SK-N-SH treated with all-trans-retinoic acid at 6 μM for 48 hours (cell line): ENCODE results near the gene AQP4.

Experiments used
- ATAC-seq: fragments of 200-7000 bp; cut with Tn5 transposase; 3 replicates; pipeline ENCODE4 v1.9.1; 2020; ENCODE audit warnings: mild to moderate bottlenecking, moderate library complexity
- ARNTL ChIP-seq: fragments of 450-650 bp; formaldehyde crosslinking; IDR thresholded peaks from 2 replicates; pipeline ENCODE4 v1.5.0; 2020; ENCODE audit warnings: low read depth, mild to moderate bottlenecking, moderate library complexity, borderline replicate concordance
- BACH2 ChIP-seq: fragments of 250-450 bp; sonication (Bioruptor Pico); IDR thresholded peaks from 2 replicates; pipeline ENCODE4 v1.9.0; 2021; ENCODE audit warnings: mild to moderate bottlenecking, borderline replicate concordance
- CREB5 ChIP-seq: fragments of 250-450 bp; sonication (Bioruptor Pico); IDR thresholded peaks from 2 replicates; pipeline ENCODE4 v1.5.1; 2020; ENCODE audit warnings: low read depth, mild to moderate bottlenecking, moderate library complexity
- CSDC2 ChIP-seq: fragments of 250-450 bp; sonication (Bioruptor Pico); IDR thresholded peaks from 2 replicates; pipeline ENCODE4 v1.5.0; 2020; ENCODE audit warnings: mild to moderate bottlenecking, moderate library complexity
- CSRNP3 ChIP-seq: fragments of 250-450 bp; sonication (Bioruptor Pico); IDR thresholded peaks from 2 replicates; pipeline ENCODE4 v1.5.1; 2021; ENCODE audit warnings: mild to moderate bottlenecking, moderate library complexity
- ESRRG ChIP-seq: fragments of 250-450 bp; sonication (Bioruptor Pico); IDR thresholded peaks from 2 replicates; pipeline ENCODE4 v1.6.1; 2021; ENCODE audit warnings: mild to moderate bottlenecking
- GLIS3 ChIP-seq: fragments of 250-450 bp; sonication (Bioruptor Pico); IDR thresholded peaks from 2 replicates; pipeline ENCODE4 v1.5.0; 2020; ENCODE audit warnings: mild to moderate bottlenecking, moderate library complexity
- OSR1 ChIP-seq: fragments of 250-450 bp; sonication (Bioruptor Pico); IDR thresholded peaks from 2 replicates; pipeline ENCODE4 v1.8.0; 2022; ENCODE audit warnings: moderate library complexity, mild to moderate bottlenecking, inconsistent platforms
- PATZ1 ChIP-seq: fragments of 250-450 bp; sonication (Bioruptor Pico); IDR thresholded peaks from 2 replicates; pipeline ENCODE4 v1.8.0; 2020; ENCODE audit warnings: mild to moderate bottlenecking, moderate library complexity, borderline replicate concordance
- POU6F1 ChIP-seq: fragments of 250-450 bp; sonication (Bioruptor Pico); IDR thresholded peaks from 2 replicates; pipeline ENCODE4 v1.8.0; 2021; ENCODE audit warnings: low read depth, mild to moderate bottlenecking, moderate library complexity, borderline replicate concordance
- PPARA ChIP-seq: fragments of 250-450 bp; sonication (Bioruptor Pico); IDR thresholded peaks from 2 replicates; pipeline ENCODE4 v1.5.0; 2020; ENCODE audit warnings: mild to moderate bottlenecking, borderline replicate concordance
- RARB ChIP-seq: fragments of 250-450 bp; sonication (Bioruptor Pico); IDR thresholded peaks from 2 replicates; pipeline ENCODE4 v1.8.0; 2021; ENCODE audit warnings: mild to moderate bottlenecking, moderate library complexity
- SNAI2 ChIP-seq: fragments of 250-450 bp; sonication (Bioruptor Pico); IDR thresholded peaks from 2 replicates; pipeline ENCODE4 v1.5.0; 2020; ENCODE audit warnings: mild to moderate bottlenecking, moderate library complexity
- TCF4 ChIP-seq: fragments of 250-450 bp; sonication (Bioruptor Pico); IDR thresholded peaks from 2 replicates; pipeline ENCODE4 v1.8.0; 2021; ENCODE audit warnings: mild to moderate bottlenecking, moderate library complexity, borderline replicate concordance
- TOX ChIP-seq: fragments of 250-450 bp; sonication (Bioruptor Pico); IDR thresholded peaks from 2 replicates; pipeline ENCODE4 v1.8.0; 2021; ENCODE audit warnings: mild to moderate bottlenecking, moderate library complexity, borderline replicate concordance
- TSHZ2 ChIP-seq: fragments of 250-450 bp; sonication (Bioruptor Pico); IDR thresholded peaks from 2 replicates; pipeline ENCODE4 v1.5.0; 2020; ENCODE audit warnings: mild to moderate bottlenecking, moderate library complexity
- ZC3H10 ChIP-seq: fragments of 250-450 bp; sonication (Bioruptor Pico); IDR thresholded peaks from 2 replicates; pipeline ENCODE4 v1.5.1; 2021; ENCODE audit warnings: mild to moderate bottlenecking, moderate library complexity
- ZFP3 ChIP-seq: fragments of 250-450 bp; sonication (Bioruptor Pico); IDR thresholded peaks from 2 replicates; pipeline ENCODE4 v1.5.0; 2020; ENCODE audit warnings: mild to moderate bottlenecking, moderate library complexity
- ZFP30 ChIP-seq: fragments of 450-650 bp; formaldehyde crosslinking; IDR thresholded peaks from 2 replicates; pipeline ENCODE4 v1.5.0; 2022; ENCODE audit warnings: mild to moderate bottlenecking, moderate library complexity
- ZNF565 ChIP-seq: fragments of 450-650 bp; formaldehyde crosslinking; conservative IDR thresholded peaks from 2 replicates; pipeline ENCODE4 v1.5.0; 2020; ENCODE audit warnings: low read depth, mild to moderate bottlenecking, moderate library complexity
- ZNF70 ChIP-seq: fragments of 450-650 bp; formaldehyde crosslinking; IDR thresholded peaks from 2 replicates; pipeline ENCODE4 v1.5.0; 2020; ENCODE audit warnings: mild to moderate bottlenecking, moderate library complexity
- ZNF8 ChIP-seq: fragments of 450-650 bp; formaldehyde crosslinking; IDR thresholded peaks from 2 replicates; pipeline ENCODE4 v1.5.0; 2020; ENCODE audit warnings: mild to moderate bottlenecking, moderate library complexity

AQP4 gene

GRCh38 chr18:26812462-26812861 lies 53.0 kb downstream of the AQP4 start:
- ATAC-seq = no peak
- TF ChIP-seq TCF4 (CRISPR knock-in tag) = no peak
- no peak for TF ChIP-seq TOX (CRISPR knock-in tag)
- TF ChIP-seq RARB (CRISPR knock-in tag) = no peak
- TF ChIP-seq PPARA (CRISPR knock-in tag) = no peak
- TF ChIP-seq POU6F1 = no peak
- no peak for TF ChIP-seq PATZ1
- TF ChIP-seq ARNTL = no peak
- no peak for TF ChIP-seq ESRRG (CRISPR knock-in tag)
- TF ChIP-seq SNAI2 (CRISPR knock-in tag) = no peak
- no peak for TF ChIP-seq CREB5 (CRISPR knock-in tag)
- no peak for TF ChIP-seq GLIS3 (CRISPR knock-in tag)
- TF ChIP-seq CSRNP3 (CRISPR knock-in tag) = no peak
- no peak for TF ChIP-seq ZNF565 (CRISPR knock-in tag)
- TF ChIP-seq ZC3H10 = no peak
- no peak for TF ChIP-seq ZNF8 (CRISPR knock-in tag)
- no peak for TF ChIP-seq TSHZ2 (CRISPR knock-in tag)
- TF ChIP-seq OSR1 (CRISPR knock-in tag) = no peak
- no peak for TF ChIP-seq ZFP30 (CRISPR knock-in tag)
- no peak for TF ChIP-seq ZNF70
- no peak for TF ChIP-seq BACH2 (CRISPR knock-in tag)

- ATAC-seq = no peak
- TF ChIP-seq CREB5 (CRISPR knock-in tag) (no peak), ZNF8 (CRISPR knock-in tag) (no peak), TOX (CRISPR knock-in tag) (no peak), ZNF70 (no peak), PPARA (CRISPR knock-in tag) (no peak), GLIS3 (CRISPR knock-in tag) (no peak), POU6F1 (no peak), ARNTL (no peak), RARB (CRISPR knock-in tag) (no peak), TSHZ2 (CRISPR knock-in tag) (no peak), SNAI2 (CRISPR knock-in tag) (no peak), CSRNP3 (CRISPR knock-in tag) (no peak), ZFP3 (CRISPR knock-in tag) (no peak), CSDC2 (no peak)
Observed at GRCh38 chr18:26809346-26809745, 56.2 kb downstream of the AQP4 start.
